ENCODE results near the gene ZNF689.
"Not testable (repeated sequence)": the region's sequence is repeated elsewhere in the genome, so short reads cannot be mapped to it uniquely, and the experiment has no call there.

ZNF689 gene

GRCh38 chr16:30637944-30638343, 27.8 kb upstream of the ZNF689 start:
- in situ Hi-C loops (cut with MboI; ENCODE audit: low pct_unique_long_range_greater_than_20kb, low sequenced_read_pairs): no loop called here
- DNase-seq: peak; percentile 76

GRCh38 chr16:30637139-30637538, 26.9 kb upstream of the ZNF689 start:
- DNase-seq; in situ Hi-C loops (cut with MboI; ENCODE audit: low pct_unique_long_range_greater_than_20kb, low sequenced_read_pairs): not testable (repeated sequence)

- no peak for DNase-seq
- in situ Hi-C loops (cut with MboI; ENCODE audit: low pct_unique_long_range_greater_than_20kb, low sequenced_read_pairs): no loop called here
Observed at GRCh38 chr16:30636599-30636998, 26.4 kb upstream of the ZNF689 start.

- in situ Hi-C loops (cut with MboI; ENCODE audit: low pct_unique_long_range_greater_than_20kb, low sequenced_read_pairs): no loop called here
Observed at GRCh38 chr16:30633526-30633925, 23.3 kb upstream of the ZNF689 start.

GRCh38 chr16:30632454-30632853, 22.3 kb upstream of the ZNF689 start:
- DNase-seq; in situ Hi-C loops (cut with MboI; ENCODE audit: low pct_unique_long_range_greater_than_20kb, low sequenced_read_pairs): not testable (repeated sequence)

More at GRCh38 chr16:30633526-30633925, 23.3 kb upstream of the ZNF689 start:
- no peak for DNase-seq

GRCh38 chr16:30628628-30629540, 18.7 kb upstream of the ZNF689 start:
- in situ Hi-C loops (cut with MboI; ENCODE audit: low pct_unique_long_range_greater_than_20kb, low sequenced_read_pairs): no loop called here
- DNase-seq: peak; percentile 86

- in situ Hi-C loops (cut with MboI; ENCODE audit: low pct_unique_long_range_greater_than_20kb, low sequenced_read_pairs): no loop called here
- no peak for DNase-seq
Observed at GRCh38 chr16:30626236-30626635, 16.0 kb upstream of the ZNF689 start.

- in situ Hi-C loops (cut with MboI; ENCODE audit: low pct_unique_long_range_greater_than_20kb, low sequenced_read_pairs): no loop called here
- no peak for DNase-seq
Observed at GRCh38 chr16:30623536-30624283, 13.5 kb upstream of the ZNF689 start.

GRCh38 chr16:30622455-30623032, 12.4 kb upstream of the ZNF689 start:
- DNase-seq: no peak
- in situ Hi-C loops (cut with MboI; ENCODE audit: low pct_unique_long_range_greater_than_20kb, low sequenced_read_pairs): no loop called here

GRCh38 chr16:30621765-30622164, 11.6 kb upstream of the ZNF689 start:
- no peak for DNase-seq
- in situ Hi-C loops (cut with MboI; ENCODE audit: low pct_unique_long_range_greater_than_20kb, low sequenced_read_pairs): no loop called here

GRCh38 chr16:30620169-30620568, 10.0 kb upstream of the ZNF689 start:
- in situ Hi-C loops (cut with MboI; ENCODE audit: low pct_unique_long_range_greater_than_20kb, low sequenced_read_pairs): no loop called here
- DNase-seq: no peak

GRCh38 chr16:30619638-30620037, 9.4 kb upstream of the ZNF689 start:
- in situ Hi-C loops (cut with MboI; ENCODE audit: low pct_unique_long_range_greater_than_20kb, low sequenced_read_pairs): no loop called here
- DNase-seq: no peak

GRCh38 chr16:30619202-30619601, 9.0 kb upstream of the ZNF689 start:
- in situ Hi-C loops (cut with MboI; ENCODE audit: low pct_unique_long_range_greater_than_20kb, low sequenced_read_pairs): no loop called here

GRCh38 chr16:30615358-30616091, 5.3 kb upstream of the ZNF689 start:
- DNase-seq: peak; percentile 76
- in situ Hi-C loops (cut with MboI; ENCODE audit: low pct_unique_long_range_greater_than_20kb, low sequenced_read_pairs): no loop called here

More at GRCh38 chr16:30619202-30619601, 9.0 kb upstream of the ZNF689 start:
- DNase-seq: no peak

- peak; percentile 58 for DNase-seq
- in situ Hi-C loops (cut with MboI; ENCODE audit: low pct_unique_long_range_greater_than_20kb, low sequenced_read_pairs): no loop called here
Observed at GRCh38 chr16:30609002-30609925, 925 bp downstream of the ZNF689 start.

GRCh38 chr16:30606004-30606403, 4.2 kb downstream of the ZNF689 start:
- no peak for DNase-seq
- in situ Hi-C loops (cut with MboI; ENCODE audit: low pct_unique_long_range_greater_than_20kb, low sequenced_read_pairs): no loop called here

GRCh38 chr16:30605158-30605557, 5.0 kb downstream of the ZNF689 start:
- in situ Hi-C loops (cut with MboI; ENCODE audit: low pct_unique_long_range_greater_than_20kb, low sequenced_read_pairs): no loop called here

GRCh38 chr16:30604316-30604947, 5.8 kb downstream of the ZNF689 start:
- no peak for DNase-seq
- in situ Hi-C loops (cut with MboI; ENCODE audit: low pct_unique_long_range_greater_than_20kb, low sequenced_read_pairs): no loop called here

More at GRCh38 chr16:30605158-30605557, 5.0 kb downstream of the ZNF689 start:
- no peak for DNase-seq
